Chondrocyte (in vitro differentiated cells): ENCODE data around the gene CTNNBL1. TPM values are rescaled to one million over a fixed set of nuclear protein-coding genes. Genes with fewer than 3 reads are reported as not detected.

Experiments
- DNase-seq: peaks from one replicate; pipeline ENCODE4 v3.0.0; 2021; ENCODE audit warnings: mixed read lengths, low spot score
- H3K27ac Mint-ChIP-seq: one replicate; pipeline ENCODE4 v1.8.0; 2021; ENCODE audit warnings: mild to moderate bottlenecking, moderate library complexity, mixed read lengths; ENCODE audit not compliant: unreplicated experiment
- H3K27me3 Mint-ChIP-seq: 2 replicates; pipeline ENCODE4 v1.8.0; 2021; ENCODE audit warnings: low read depth, mixed read lengths
- H3K36me3 Mint-ChIP-seq: 2 replicates; pipeline ENCODE4 v1.8.0; 2021; ENCODE audit warnings: low read depth, mixed read lengths
- H3K4me1 Mint-ChIP-seq: 2 replicates; pipeline ENCODE4 v1.8.0; 2021; ENCODE audit warnings: low read depth, mild to moderate bottlenecking, mixed read lengths
- H3K4me3 Mint-ChIP-seq: one replicate; pipeline ENCODE4 v1.8.0; 2021; ENCODE audit warnings: mild to moderate bottlenecking, moderate library complexity, mixed read lengths; ENCODE audit not compliant: unreplicated experiment
- H3K9me3 Mint-ChIP-seq: 2 replicates; pipeline ENCODE4 v1.8.0; 2021; ENCODE audit warnings: low read depth, mixed read lengths
- total RNA-seq: library from RNA; stranded (reverse); gene quantifications from 3 replicates; pipeline ENCODE4 v1.2.1, GENCODE V29; 2021
- TF ChIP-seq, protein P1 (sequence below): fragments of 200-600 bp; sonication (generic); IDR thresholded peaks from 2 replicates; pipeline ENCODE4 v1.5.0; 2021; ENCODE audit warnings: antibody characterized with exemption, mild to moderate bottlenecking, moderate library complexity

Gene CTNNBL1
- total RNA-seq, 1 donor from 2014 or later, result 36.0 TPM

GRCh38 chr20:37901654-37902503 is 208.0 kb downstream of the CTNNBL1 start:
- H3K4me1 Mint-ChIP-seq, result peaks cover 45% of the 10 kb centered on the region

GRCh38 chr20:37902504-37903313 is 208.9 kb downstream of the CTNNBL1 start, which contains the start of gene VSTM2L:
Gene VSTM2L, plus strand, starts transcription at chr20:37903127. Its CDS starts 224 bp downstream, at chr20:37903351.
- H3K27ac Mint-ChIP-seq, result peak within 1 kb of the TSS; percentile 51
- no peaks in the 10 kb centered on the region for H3K36me3 Mint-ChIP-seq
- peaks cover 49% of the 10 kb centered on the region for H3K4me1 Mint-ChIP-seq
- peaks cover 11% of the 10 kb centered on the region for H3K27me3 Mint-ChIP-seq
- no peak for DNase-seq
- H3K9me3 Mint-ChIP-seq, result no peaks in the 10 kb centered on the region
- TF ChIP-seq, protein P1, sequence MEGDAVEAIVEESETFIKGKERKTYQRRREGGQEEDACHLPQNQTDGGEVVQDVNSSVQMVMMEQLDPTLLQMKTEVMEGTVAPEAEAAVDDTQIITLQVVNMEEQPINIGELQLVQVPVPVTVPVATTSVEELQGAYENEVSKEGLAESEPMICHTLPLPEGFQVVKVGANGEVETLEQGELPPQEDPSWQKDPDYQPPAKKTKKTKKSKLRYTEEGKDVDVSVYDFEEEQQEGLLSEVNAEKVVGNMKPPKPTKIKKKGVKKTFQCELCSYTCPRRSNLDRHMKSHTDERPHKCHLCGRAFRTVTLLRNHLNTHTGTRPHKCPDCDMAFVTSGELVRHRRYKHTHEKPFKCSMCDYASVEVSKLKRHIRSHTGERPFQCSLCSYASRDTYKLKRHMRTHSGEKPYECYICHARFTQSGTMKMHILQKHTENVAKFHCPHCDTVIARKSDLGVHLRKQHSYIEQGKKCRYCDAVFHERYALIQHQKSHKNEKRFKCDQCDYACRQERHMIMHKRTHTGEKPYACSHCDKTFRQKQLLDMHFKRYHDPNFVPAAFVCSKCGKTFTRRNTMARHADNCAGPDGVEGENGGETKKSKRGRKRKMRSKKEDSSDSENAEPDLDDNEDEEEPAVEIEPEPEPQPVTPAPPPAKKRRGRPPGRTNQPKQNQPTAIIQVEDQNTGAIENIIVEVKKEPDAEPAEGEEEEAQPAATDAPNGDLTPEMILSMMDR, result peak; percentile 27
- H3K4me3 Mint-ChIP-seq, result peak within 1 kb of the TSS; percentile 83

More at GRCh38 chr20:37901654-37902503, 208.0 kb downstream of the CTNNBL1 start:
- H3K27ac Mint-ChIP-seq, result no peak overlapping the region
- no peaks in the 10 kb centered on the region for H3K36me3 Mint-ChIP-seq
- TF ChIP-seq, protein P1, result peak; percentile 76
- no peak for DNase-seq
- peak overlapping the region; percentile 69 for H3K4me3 Mint-ChIP-seq
- H3K27me3 Mint-ChIP-seq, result peaks cover 11% of the 10 kb centered on the region
- no peaks in the 10 kb centered on the region for H3K9me3 Mint-ChIP-seq

GRCh38 chr20:37903317-37904007 is 209.6 kb downstream of the CTNNBL1 start:
- TF ChIP-seq, protein P1, result peak; percentile 75
- Mint-ChIP-seq H3K4me1 (peaks cover 53% of the 10 kb centered on the region), H3K9me3 (no peaks in the 10 kb centered on the region), H3K27ac (peak overlapping the region; percentile 51), H3K27me3 (peaks cover 11% of the 10 kb centered on the region), H3K4me3 (peak overlapping the region; percentile 83), H3K36me3 (no peaks in the 10 kb centered on the region)
- no peak for DNase-seq

DNA sequence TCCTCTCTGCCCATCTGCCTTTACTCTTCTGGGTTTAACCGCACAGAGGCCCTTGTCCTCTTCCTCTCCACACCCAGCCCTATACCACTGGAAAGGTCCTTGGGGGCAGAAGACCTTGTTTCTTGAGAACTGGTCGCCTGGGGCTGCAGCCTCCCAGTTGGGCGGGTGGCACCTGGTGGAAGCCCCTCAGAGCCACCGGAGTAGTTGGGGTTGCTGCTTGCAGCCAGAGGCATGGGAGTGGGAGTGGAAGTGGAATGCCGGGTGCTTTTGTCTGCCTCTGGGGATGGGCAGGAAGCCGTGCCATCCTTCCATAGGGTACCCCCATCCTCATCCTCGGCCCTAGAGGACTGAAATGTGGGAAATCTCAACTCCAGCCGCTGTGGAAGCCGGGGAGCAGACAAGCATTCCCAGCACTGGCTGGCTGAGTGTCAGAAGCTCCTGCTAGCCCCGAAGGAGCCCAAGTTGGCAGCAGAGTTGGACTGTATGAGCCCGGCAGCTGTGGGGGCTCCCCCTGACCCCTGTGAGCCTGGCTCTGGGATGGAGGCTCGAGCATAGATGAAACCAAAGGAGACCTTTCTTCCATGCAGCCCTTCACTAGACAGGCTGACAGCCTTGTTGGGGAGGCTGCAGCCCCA is 210.3 kb downstream of the CTNNBL1 start:
- Mint-ChIP-seq H3K4me1 (peaks cover 54% of the 10 kb centered on the region), H3K27ac (no peak overlapping the region), H3K36me3 (no peaks in the 10 kb centered on the region), H3K4me3 (peak overlapping the region; percentile 83), H3K27me3 (peaks cover 11% of the 10 kb centered on the region), H3K9me3 (no peaks in the 10 kb centered on the region)
- TF ChIP-seq, protein P1, result no peak
- no peak for DNase-seq
